Measurements from ENCODE around the gene CCDC85B. TPM values are rescaled to one million over a fixed set of nuclear protein-coding genes. Genes with fewer than 3 reads are reported as not detected.

Gene CCDC85B
- total RNA-seq, 2 donors from 2014 or later = 75.8 to 100 TPM

DNA sequence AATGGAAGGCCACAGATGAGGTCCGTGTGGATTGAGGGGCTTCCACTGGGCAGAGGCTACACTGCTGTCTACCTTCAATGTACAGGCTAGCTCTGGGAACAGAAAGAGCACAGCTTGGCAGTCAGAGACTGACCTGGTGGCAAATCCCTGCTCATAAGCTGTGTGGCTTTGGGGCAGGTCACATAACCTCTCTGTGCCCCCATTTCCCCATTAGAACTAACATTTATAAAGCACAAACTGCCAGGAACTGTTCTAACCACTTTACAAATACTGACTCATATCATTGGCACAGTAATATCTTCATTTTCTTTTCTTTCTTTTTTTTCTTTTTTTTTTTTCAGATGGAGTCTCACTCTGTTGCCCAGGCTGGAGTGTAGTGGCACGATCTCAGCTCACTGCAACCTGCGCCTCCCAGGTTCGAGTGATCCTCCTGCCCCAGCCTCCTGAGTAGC lies 6.6 kb downstream of the CCDC85B start:
- TF ChIP-seq, protein P1, sequence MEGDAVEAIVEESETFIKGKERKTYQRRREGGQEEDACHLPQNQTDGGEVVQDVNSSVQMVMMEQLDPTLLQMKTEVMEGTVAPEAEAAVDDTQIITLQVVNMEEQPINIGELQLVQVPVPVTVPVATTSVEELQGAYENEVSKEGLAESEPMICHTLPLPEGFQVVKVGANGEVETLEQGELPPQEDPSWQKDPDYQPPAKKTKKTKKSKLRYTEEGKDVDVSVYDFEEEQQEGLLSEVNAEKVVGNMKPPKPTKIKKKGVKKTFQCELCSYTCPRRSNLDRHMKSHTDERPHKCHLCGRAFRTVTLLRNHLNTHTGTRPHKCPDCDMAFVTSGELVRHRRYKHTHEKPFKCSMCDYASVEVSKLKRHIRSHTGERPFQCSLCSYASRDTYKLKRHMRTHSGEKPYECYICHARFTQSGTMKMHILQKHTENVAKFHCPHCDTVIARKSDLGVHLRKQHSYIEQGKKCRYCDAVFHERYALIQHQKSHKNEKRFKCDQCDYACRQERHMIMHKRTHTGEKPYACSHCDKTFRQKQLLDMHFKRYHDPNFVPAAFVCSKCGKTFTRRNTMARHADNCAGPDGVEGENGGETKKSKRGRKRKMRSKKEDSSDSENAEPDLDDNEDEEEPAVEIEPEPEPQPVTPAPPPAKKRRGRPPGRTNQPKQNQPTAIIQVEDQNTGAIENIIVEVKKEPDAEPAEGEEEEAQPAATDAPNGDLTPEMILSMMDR (IDR thresholded peaks at IDR 0.05) = no peak
- H3K4me3 ChIP-seq = no peak overlapping the region
- DNase-seq (ENCODE audit: low spot score) (no peak), ATAC-seq (ENCODE audit: insufficient number of reproducible peaks, low FRiP score, low read depth) (no peak)
- H3K4me1 ChIP-seq (ENCODE audit: control insufficient read depth in 1 of 2, low read depth in 2 of 2) = peaks cover 16 to 48% of the 10 kb centered on the region in 2 donors
- no peaks in the 10 kb centered on the region for H3K9me3 ChIP-seq
- H3K27ac ChIP-seq = peak overlapping the region in 1 of 2 donors; percentile 48
- no peaks in the 10 kb centered on the region for H3K27me3 ChIP-seq (replicated peaks; ENCODE audit: insufficient read depth)
- H3K36me3 ChIP-seq = no peaks in the 10 kb centered on the region

DNA sequence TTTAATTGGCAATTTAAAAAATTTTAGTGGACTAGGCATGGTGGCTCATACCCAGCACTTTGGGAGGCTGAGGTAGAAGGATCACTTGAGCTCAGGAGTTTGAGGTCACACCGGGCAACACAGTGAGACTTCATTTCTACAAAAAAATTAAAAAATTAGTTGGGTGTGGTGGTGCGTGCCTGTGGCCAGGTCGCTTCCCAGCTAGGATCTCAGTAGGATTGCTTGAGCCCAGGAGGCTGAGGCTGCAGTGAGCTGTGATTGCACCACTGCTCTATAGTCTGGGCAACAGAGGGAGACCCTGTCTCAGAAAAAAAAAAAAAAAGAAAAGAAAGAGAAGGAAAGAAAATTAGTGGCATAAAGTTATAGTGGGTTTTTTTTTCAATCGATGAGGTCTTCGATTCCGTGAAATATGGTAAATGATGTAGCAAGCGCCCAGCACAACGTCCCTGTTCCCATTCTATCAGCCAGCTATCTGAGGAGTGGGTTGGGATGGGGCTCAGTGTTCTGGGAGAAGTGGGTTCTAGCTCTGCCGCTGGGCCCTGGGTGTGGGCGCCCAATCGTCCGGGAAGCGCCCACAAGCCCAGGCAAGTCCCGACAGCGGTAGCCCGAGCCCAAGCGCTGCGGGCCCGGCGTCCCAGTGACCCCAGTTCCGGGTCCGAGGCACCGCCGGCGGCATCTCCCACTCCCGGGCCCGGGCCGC lies 8.3 kb downstream of the CCDC85B start:
- Histone ChIP-seq H3K27ac (peak overlapping the region; percentile 65 to 77), H3K4me1 (ENCODE audit: control insufficient read depth in 1 of 2, low read depth in 2 of 2) (peaks cover 5 to 30% of the 10 kb centered on the region in 2 donors), H3K9me3 (no peaks in the 10 kb centered on the region), H3K4me3 (peak overlapping the region; percentile 88), H3K27me3 (replicated peaks; ENCODE audit: insufficient read depth) (no peaks in the 10 kb centered on the region), H3K36me3 (no peaks in the 10 kb centered on the region)
- TF ChIP-seq, protein P1 (IDR thresholded peaks at IDR 0.05) = no peak
- ATAC-seq (ENCODE audit: insufficient number of reproducible peaks, low FRiP score, low read depth) (no peak), DNase-seq (ENCODE audit: low spot score) (no peak)

DNA sequence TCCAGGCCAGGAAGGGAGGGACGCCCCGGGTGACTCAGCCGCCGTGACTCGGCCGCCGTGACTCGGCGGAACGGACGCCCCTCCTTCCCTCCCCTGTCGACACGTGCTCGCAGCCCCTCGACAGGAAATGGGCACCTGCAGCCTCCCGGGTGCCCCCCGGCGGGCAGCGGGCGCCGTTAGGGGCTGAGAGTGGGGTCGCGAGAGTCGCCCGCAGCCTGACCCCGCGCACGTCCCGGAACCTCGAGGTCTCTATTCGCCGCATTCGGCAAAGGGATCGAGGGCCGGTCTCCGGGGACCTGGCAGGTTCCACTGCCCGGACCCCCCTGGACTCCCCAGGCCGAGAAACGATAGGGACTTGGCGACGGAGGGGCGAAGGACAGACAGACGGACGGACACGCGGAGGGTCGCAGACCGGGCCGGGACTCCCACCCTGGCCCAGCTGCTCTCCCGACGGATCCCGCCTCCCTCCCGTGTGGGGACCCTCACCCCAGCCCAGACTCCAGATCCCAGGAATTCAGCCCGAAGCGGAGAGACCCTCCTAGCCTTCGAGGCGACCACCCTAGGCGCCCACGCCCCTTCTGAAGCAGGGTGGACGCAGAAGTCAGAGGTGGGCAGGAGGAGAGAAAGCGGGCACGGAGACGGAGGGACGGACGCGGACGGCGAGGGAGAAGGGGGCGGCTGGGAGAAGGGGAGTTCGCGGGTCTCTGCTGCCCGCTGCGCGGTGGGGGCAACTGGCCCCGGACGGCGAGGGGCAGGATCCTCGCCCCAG lies 9.1 kb downstream of the CCDC85B start:
- TF ChIP-seq, protein P1 (IDR thresholded peaks at IDR 0.05) = no peak
- ATAC-seq (ENCODE audit: insufficient number of reproducible peaks, low FRiP score, low read depth) = peak; percentile 42
- Histone ChIP-seq H3K36me3 (no peaks in the 10 kb centered on the region), H3K27ac (peak overlapping the region; percentile 65 to 77), H3K27me3 (replicated peaks; ENCODE audit: insufficient read depth) (no peaks in the 10 kb centered on the region), H3K4me3 (peak overlapping the region; percentile 88), H3K9me3 (no peaks in the 10 kb centered on the region), H3K4me1 (ENCODE audit: control insufficient read depth in 1 of 2, low read depth in 2 of 2) (peaks cover 5 to 24% of the 10 kb centered on the region in 2 donors)
- DNase-seq (ENCODE audit: low spot score) = no peak

DNA sequence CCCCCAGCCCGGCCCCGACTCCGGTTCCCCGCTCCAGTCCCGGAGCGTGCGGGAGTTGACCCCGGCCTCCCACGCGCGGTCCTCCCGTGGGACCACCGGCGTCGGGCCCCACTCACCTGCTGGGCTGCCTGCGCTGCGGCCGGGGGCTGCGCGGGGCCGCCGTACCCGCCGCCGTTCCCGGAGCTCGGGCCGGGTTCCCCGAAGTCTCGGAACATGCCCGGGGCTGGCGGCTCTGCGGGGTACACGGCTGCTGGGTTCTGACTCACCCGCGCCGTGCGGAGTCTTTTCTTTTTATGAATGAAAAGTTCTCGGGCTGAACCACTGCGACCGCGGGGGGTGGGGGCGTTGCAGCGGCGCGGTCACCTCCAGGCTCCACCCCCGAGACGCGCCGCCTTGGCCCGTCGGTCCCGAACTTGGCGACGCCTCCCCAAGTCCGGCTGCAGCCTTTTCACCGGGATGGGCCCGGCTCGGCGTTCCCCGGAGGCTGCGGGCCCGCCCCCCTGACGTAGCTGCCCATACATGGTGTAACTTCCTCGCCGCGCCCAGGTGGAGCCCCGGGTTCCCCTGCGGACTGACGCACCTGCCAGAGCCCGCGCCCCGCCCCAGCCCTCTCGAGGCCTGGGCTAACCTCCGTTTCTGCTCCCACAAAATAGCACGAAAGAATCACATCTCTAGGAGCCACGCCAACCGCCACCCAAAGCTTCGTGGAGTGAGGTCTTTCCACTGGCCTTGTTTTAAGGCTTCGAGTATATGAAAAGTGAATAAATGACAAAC lies 9.8 kb downstream of the CCDC85B start, which contains the start of gene FOSL1:
FOSL1 (minus strand) TSS at position 264 of the 774 bp plus-strand sequence; CDS start at position 215, 49 bp downstream.
- Histone ChIP-seq H3K4me3 (peak within 1 kb of the TSS; percentile 88), H3K4me1 (ENCODE audit: control insufficient read depth in 1 of 2, low read depth in 2 of 2) (peaks cover 5 to 24% of the 10 kb centered on the region in 2 donors), H3K27ac (peak within 1 kb of the TSS; percentile 65 to 77), H3K9me3 (no peaks in the 10 kb centered on the region), H3K36me3 (no peaks in the 10 kb centered on the region), H3K27me3 (replicated peaks; ENCODE audit: insufficient read depth) (no peaks in the 10 kb centered on the region)
- TF ChIP-seq, protein P1 (IDR thresholded peaks at IDR 0.05) = no peak
- ATAC-seq (ENCODE audit: insufficient number of reproducible peaks, low FRiP score, low read depth) (peak; percentile 80), DNase-seq (ENCODE audit: low spot score) (peak; percentile 77)

DNA sequence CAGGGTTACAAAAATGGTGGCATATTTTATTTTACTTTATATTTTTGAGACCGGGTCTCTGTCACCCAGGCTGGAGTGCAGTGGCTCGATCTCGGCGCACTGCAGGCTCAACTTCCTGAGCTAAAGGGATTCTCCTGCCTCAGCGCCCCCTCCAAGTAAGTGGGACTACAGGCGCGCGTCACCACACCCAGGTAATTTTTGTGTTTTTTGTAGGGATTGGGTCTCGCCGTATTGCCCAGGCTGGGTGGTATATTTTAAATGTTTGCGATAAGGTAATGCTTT lies 10.4 kb downstream of the CCDC85B start:
- no peak for DNase-seq (ENCODE audit: low spot score)
- peak overlapping the region; percentile 6 to 77 for H3K27ac ChIP-seq
- ATAC-seq (ENCODE audit: insufficient number of reproducible peaks, low FRiP score, low read depth) = no peak
- no peaks in the 10 kb centered on the region for H3K36me3 ChIP-seq
- TF ChIP-seq, protein P1 (IDR thresholded peaks at IDR 0.05) = no peak
- H3K4me3 ChIP-seq = peak overlapping the region; percentile 88
- peaks cover 5 to 24% of the 10 kb centered on the region in 2 donors for H3K4me1 ChIP-seq (ENCODE audit: control insufficient read depth in 1 of 2, low read depth in 2 of 2)
- H3K27me3 ChIP-seq (replicated peaks; ENCODE audit: insufficient read depth) = no peaks in the 10 kb centered on the region
- no peaks in the 10 kb centered on the region for H3K9me3 ChIP-seq

Measured in thoracic aorta (tissue), 2 donors.